PC-3 (cell line): Measurements from ENCODE around the gene ALPK3.

Experiments
- EZH2 ChIP-seq: fragments of 300-600 bp; sonication (generic); IDR thresholded peaks from one replicate; pipeline ENCODE4 v1.6.1; 2017; ENCODE audit warnings: antibody characterized with exemption, mild to moderate bottlenecking, low read length; ENCODE audit not compliant: unreplicated experiment
- EZH2phosphoT487 ChIP-seq: fragments of 300-600 bp; sonication (generic); IDR thresholded peaks from 2 replicates; pipeline ENCODE4 v1.6.1; 2018; ENCODE audit warnings: mild to moderate bottlenecking, antibody characterized with exemption, low read length, borderline replicate concordance
- TF ChIP-seq, protein P1 (sequence below): fragments of 300-600 bp; sonication (generic); conservative IDR thresholded peaks from 2 replicates; pipeline ENCODE4 v1.5.1; 2017; ENCODE audit warnings: antibody characterized with exemption, low read depth, mild to moderate bottlenecking, low read length

- no peak for TF ChIP-seq EZH2
- TF ChIP-seq, protein P1, sequence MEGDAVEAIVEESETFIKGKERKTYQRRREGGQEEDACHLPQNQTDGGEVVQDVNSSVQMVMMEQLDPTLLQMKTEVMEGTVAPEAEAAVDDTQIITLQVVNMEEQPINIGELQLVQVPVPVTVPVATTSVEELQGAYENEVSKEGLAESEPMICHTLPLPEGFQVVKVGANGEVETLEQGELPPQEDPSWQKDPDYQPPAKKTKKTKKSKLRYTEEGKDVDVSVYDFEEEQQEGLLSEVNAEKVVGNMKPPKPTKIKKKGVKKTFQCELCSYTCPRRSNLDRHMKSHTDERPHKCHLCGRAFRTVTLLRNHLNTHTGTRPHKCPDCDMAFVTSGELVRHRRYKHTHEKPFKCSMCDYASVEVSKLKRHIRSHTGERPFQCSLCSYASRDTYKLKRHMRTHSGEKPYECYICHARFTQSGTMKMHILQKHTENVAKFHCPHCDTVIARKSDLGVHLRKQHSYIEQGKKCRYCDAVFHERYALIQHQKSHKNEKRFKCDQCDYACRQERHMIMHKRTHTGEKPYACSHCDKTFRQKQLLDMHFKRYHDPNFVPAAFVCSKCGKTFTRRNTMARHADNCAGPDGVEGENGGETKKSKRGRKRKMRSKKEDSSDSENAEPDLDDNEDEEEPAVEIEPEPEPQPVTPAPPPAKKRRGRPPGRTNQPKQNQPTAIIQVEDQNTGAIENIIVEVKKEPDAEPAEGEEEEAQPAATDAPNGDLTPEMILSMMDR, result no peak
- no peak for TF ChIP-seq EZH2phosphoT487
Observed at GRCh38 chr15:84800365-84800806, 16.8 kb upstream of the ALPK3 start.
